Ramos (cell line): Measurements from ENCODE around the gene STT3B.

Source experiments
- in situ Hi-C: fragments of 300-500 bp; cut with MboI; formaldehyde crosslinking; loops from one replicate; pipeline ENCODE4 v1.14.3; 2022; ENCODE audit warnings: low sequenced_read_pairs; ENCODE audit not compliant: unreplicated experiment

Gene STT3B

DNA sequence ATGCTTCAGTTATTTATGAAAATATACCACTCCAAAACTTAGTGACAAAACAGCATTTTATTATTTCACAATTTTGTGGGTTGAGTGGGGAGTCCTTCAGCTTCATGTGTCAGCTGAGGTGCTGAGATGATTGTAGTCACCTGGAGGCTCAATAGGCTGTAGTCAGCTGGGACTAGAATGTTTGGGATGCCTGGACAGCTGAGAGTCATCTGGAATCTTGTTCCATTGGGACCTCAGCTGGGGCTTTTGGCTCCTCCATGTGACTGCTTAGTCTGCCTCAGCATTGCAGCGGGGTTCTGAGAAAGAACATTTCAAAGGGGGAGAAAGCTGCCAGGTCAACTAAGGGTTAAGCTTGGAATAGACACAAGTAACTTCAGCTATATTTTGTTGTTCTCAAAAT is 13.4 kb downstream of the STT3B start:
- in situ Hi-C loops = no loop called here

- in situ Hi-C loops = no loop called here
Measured at GRCh38 chr3:31546725-31547124, 14.0 kb downstream of the STT3B start.

- in situ Hi-C loops = no loop called here
Measured at GRCh38 chr3:31550452-31551251, 17.9 kb downstream of the STT3B start.

- in situ Hi-C loops = no loop called here
Measured at GRCh38 chr3:31551646-31552045, 18.9 kb downstream of the STT3B start.

- in situ Hi-C loops = no loop called here
Measured at GRCh38 chr3:31552103-31552502, 19.4 kb downstream of the STT3B start.

- in situ Hi-C loops = no loop called here
Measured at GRCh38 chr3:31553258-31553657, 20.5 kb downstream of the STT3B start.

DNA sequence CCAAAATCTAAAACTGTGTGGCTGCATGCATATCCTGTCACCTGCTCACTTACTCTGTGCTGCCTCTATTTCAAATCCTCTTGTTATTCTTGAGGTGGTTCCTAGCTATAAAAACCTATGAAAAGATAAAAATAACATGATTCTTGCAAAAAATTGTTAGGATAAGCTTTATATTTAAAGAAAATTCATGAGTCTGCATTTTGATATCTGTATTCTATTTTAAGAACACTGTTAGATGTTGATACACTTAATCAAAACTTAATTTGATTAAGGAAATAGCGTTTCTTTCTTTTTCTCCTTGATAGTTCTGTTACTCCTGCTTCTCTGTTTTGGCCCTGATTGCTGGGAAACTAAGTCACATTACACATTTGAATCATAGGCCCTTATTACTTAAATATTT is 22.5 kb downstream of the STT3B start:
- in situ Hi-C loops = no loop called here

- in situ Hi-C loops = no loop called here
Measured at GRCh38 chr3:31559872-31560534, 27.3 kb downstream of the STT3B start.

DNA sequence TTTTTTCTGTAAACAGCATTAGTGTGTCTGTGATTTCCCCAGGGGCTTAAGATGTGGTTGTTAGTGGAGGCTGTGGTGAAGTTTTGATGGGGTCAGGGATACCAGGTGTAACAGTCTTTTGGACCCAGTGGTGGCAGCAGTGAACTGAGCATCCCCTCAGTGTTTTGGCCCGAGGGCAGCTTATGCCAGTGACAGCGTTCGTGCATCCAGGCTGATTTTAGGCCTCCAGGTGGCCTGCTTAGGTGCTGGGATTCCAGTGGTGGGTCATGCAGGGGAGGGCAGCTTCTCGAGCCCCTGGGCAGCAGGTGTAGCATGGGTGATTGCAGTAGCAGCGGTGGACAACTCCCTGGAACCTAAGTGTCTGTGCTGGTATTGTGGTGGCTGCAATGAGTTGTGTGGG is 29.2 kb downstream of the STT3B start:
- in situ Hi-C loops = no loop called here

GRCh38 chr3:31562525-31562924 is 29.8 kb downstream of the STT3B start:
- in situ Hi-C loops = no loop called here

GRCh38 chr3:31565288-31565687 is 32.6 kb downstream of the STT3B start:
- in situ Hi-C loops = no loop called here

DNA sequence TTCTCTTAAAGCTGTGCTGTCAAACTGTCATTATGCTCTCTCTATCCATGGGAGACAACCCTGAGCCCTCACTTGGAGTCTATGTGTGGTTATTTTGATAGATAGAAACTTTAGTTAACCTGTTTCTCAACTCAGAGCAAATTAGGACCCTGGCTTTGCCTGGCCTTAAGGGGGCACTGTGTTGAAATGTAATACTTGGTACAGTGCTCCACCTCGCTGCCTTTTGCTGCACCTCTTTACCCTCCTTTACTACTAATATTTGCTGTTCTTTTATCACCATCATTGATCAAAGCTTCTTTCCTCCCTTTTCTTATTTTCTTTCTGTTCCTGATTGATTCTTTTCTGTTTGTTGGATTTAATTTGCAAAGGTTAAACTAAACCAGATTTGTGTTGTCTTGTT is 34.3 kb downstream of the STT3B start:
- in situ Hi-C loops = no loop called here

GRCh38 chr3:31568649-31569048 is 35.9 kb downstream of the STT3B start:
- in situ Hi-C loops = no loop called here

DNA sequence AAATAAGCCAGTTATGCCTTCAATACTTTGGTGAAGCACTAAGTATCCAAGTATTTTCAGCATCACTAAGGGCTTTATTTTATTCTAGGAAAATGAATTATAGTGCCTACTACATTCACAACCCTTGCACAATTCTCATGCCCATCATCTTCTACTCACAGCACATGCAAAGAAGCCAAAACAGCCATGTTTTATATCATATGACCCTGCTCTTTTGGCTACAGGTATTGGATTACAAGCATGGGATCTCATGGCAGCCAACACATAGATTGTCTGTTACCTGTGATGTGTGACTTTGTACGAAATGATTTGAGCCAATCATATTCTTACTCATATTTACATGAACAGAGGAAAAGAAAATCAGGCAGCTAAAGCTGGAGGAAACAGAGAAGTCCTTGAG is 38.6 kb downstream of the STT3B start:
- in situ Hi-C loops = no loop called here

GRCh38 chr3:31572236-31573004 is 39.7 kb downstream of the STT3B start:
- in situ Hi-C loops = no loop called here

DNA sequence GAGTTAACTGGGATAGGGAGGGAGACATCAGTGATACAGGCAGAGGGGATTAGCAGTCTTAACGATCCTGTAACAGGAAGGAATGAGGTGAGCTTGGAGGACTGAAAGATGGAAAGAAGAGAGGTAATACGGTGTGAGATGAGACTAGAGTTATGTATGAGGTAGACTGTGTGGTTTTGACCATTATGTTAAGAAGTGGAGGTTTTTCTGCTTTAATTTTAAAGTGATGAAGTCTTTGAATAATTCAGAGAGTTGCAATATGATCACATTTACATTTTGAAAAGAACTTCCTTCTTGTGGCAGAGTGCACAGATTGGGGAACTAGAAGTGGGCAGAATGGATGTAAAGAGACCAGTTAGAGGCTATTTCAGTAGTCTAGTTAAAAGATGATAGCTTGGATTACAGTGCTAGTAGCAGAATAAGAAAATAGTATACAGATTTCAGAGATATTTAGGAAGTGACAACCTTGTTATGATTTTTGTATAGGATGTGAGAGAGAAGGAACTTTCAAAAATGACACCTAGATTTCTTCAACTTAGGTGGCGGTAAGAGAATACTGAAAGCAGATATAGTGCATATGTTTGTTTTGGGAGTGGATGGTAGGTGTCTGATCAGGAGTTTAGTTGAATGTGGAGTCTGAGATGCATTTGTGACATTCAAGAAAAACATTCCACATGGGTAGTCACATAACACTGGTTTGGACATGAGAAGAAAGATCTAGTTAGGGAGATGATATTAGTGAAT is 40.5 kb downstream of the STT3B start:
- in situ Hi-C loops = no loop called here

- in situ Hi-C loops = no loop called here
Measured at GRCh38 chr3:31575448-31575847, 42.7 kb downstream of the STT3B start.

DNA sequence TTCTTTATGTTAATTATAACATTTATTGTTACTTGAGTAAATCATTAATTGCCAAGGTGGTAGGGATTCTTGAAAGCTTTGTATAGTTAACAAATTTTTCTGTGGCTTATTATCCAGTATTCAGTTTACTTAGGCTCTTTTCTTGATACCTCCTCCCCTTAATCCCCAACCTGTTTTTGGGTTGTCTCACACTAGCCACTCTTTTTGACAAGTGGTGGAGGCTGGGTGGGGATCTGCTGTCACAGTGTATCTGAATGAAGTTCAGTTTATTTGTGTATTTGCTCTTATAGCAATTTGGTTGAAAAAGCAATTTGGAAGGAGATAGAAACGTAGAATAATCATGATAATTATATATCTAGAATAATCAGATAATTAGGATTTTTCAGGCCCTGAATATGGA is 43.8 kb downstream of the STT3B start:
- in situ Hi-C loops = no loop called here

GRCh38 chr3:31577232-31577631 is 44.5 kb downstream of the STT3B start:
- in situ Hi-C loops = no loop called here

- in situ Hi-C loops = no loop called here
Measured at GRCh38 chr3:31579828-31580227, 47.1 kb downstream of the STT3B start.

- in situ Hi-C loops = no loop called here
Measured at GRCh38 chr3:31580645-31581044, 47.9 kb downstream of the STT3B start.
